ENCODE results near the gene IER5.

IER5 gene

GRCh38 chr1:181077576-181078242, 10.8 kb upstream of the IER5 start:
- DNase-seq (ENCODE audit: low read depth in 2 of 2) = no peak

- no peak for DNase-seq (ENCODE audit: low read depth in 2 of 2)
Measured at GRCh38 chr1:181079382-181079781, 9.1 kb upstream of the IER5 start.

- no peak for DNase-seq (ENCODE audit: low read depth in 2 of 2)
Measured at GRCh38 chr1:181079920-181080319, 8.6 kb upstream of the IER5 start.

GRCh38 chr1:181080556-181080955, 7.9 kb upstream of the IER5 start:
- no peak for DNase-seq (ENCODE audit: low read depth in 2 of 2)

- DNase-seq (ENCODE audit: low read depth in 2 of 2) = no peak
Measured at GRCh38 chr1:181081395-181081794, 7.1 kb upstream of the IER5 start.

GRCh38 chr1:181083842-181084605, 4.5 kb upstream of the IER5 start:
- DNase-seq (ENCODE audit: low read depth in 2 of 2) = peak in 1 of 2 donors; percentile 31

GRCh38 chr1:181084606-181084969, 3.9 kb upstream of the IER5 start:
- DNase-seq (ENCODE audit: low read depth in 2 of 2) = no peak

- DNase-seq (ENCODE audit: low read depth in 2 of 2) = no peak
Measured at GRCh38 chr1:181086091-181086490, 2.4 kb upstream of the IER5 start.

- no peak for DNase-seq (ENCODE audit: low read depth in 2 of 2)
Measured at GRCh38 chr1:181086926-181087325, 1.6 kb upstream of the IER5 start.

- no peak for DNase-seq (ENCODE audit: low read depth in 2 of 2)
Measured at GRCh38 chr1:181087400-181087901, 1.0 kb upstream of the IER5 start.

GRCh38 chr1:181089017-181089675, 646 bp downstream of the IER5 start:
- DNase-seq (ENCODE audit: low read depth in 2 of 2) = no peak

- peak; percentile 55 to 66 for DNase-seq (ENCODE audit: low read depth in 2 of 2)
Measured at GRCh38 chr1:181089676-181090544, 1.4 kb downstream of the IER5 start.

- no peak for DNase-seq (ENCODE audit: low read depth in 2 of 2)
Measured at GRCh38 chr1:181090641-181091126, 2.2 kb downstream of the IER5 start.

GRCh38 chr1:181091309-181092040, 3.0 kb downstream of the IER5 start:
- DNase-seq (ENCODE audit: low read depth in 2 of 2) = no peak

- no peak for DNase-seq (ENCODE audit: low read depth in 2 of 2)
Measured at GRCh38 chr1:181092056-181092455, 3.6 kb downstream of the IER5 start.

GRCh38 chr1:181092883-181093458, 4.5 kb downstream of the IER5 start:
- DNase-seq (ENCODE audit: low read depth in 2 of 2) = no peak

GRCh38 chr1:181094416-181095212, 6.1 kb downstream of the IER5 start:
- DNase-seq (ENCODE audit: low read depth in 2 of 2) = no peak

GRCh38 chr1:181095260-181095659, 6.8 kb downstream of the IER5 start:
- no peak for DNase-seq (ENCODE audit: low read depth in 2 of 2)

- no peak for DNase-seq (ENCODE audit: low read depth in 2 of 2)
Measured at GRCh38 chr1:181095763-181096184, 7.3 kb downstream of the IER5 start.

- DNase-seq (ENCODE audit: low read depth in 2 of 2) = no peak
Measured at GRCh38 chr1:181097242-181097641, 8.7 kb downstream of the IER5 start.

All from stimulated activated CD8-positive, alpha-beta memory T cell treated with anti-CD3 and anti-CD28 coated beads, Interleukin-15, amount 100 ng/mL, for 4 hours (primary cell).